Measurements from ENCODE around the gene OTUD7B.
"Not testable (repeated sequence)": the region's sequence is repeated elsewhere in the genome, so short reads cannot be mapped to it uniquely, and the experiment has no call there.

OTUD7B gene

GRCh38 chr1:150010393-150011115 is at the start of gene OTUD7B:
TSS of gene OTUD7B (minus strand) at chr1:150010726. CDS start at chr1:149977510, 33,216 bp downstream.
- peak; percentile 60 for DNase-seq

DNA sequence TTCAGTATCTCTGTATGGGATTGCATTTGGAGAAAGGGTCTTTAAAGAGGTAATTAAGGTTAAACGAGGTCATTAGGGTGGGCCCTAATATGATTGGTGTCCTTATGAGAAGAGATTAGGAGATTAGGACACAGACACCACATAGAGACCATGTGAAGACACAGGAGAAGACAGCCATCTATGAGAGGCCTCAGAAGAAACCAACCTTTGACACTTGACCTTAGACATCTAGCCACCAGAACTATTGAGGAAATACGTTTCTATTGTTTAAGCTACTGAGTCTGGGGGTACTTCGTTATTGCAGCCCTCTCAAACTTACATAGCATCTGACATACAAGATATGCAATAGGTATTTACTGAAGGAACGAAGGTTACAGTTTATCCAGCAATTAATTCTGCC is 49.7 kb upstream of the OTUD7B start:
- no peak for DNase-seq

GRCh38 chr1:150056407-150056806 is 45.9 kb upstream of the OTUD7B start:
- DNase-seq, result no peak

- not testable (repeated sequence) for DNase-seq
Measured at GRCh38 chr1:150055507-150055906, 45.0 kb upstream of the OTUD7B start.

DNA sequence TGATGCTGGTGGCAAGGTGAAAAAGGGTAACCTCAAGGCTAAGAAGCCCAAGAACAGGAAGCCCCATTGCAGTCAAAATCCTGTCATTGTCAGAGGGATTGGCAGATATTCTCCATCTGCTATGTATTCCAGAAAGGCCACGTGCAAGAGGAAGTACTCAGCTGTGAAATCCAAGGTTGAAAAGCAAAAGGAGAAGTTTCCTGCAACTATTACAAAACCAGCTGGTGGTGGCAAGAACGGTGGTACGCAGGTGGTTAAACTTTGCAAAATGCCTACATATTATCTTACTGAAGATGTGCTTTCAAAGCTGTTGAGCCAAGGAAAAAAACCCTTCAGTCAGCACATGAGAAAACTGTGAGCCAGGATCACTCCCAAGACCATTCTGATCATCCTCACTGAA is 43.4 kb upstream of the OTUD7B start:
- no peak for DNase-seq

DNA sequence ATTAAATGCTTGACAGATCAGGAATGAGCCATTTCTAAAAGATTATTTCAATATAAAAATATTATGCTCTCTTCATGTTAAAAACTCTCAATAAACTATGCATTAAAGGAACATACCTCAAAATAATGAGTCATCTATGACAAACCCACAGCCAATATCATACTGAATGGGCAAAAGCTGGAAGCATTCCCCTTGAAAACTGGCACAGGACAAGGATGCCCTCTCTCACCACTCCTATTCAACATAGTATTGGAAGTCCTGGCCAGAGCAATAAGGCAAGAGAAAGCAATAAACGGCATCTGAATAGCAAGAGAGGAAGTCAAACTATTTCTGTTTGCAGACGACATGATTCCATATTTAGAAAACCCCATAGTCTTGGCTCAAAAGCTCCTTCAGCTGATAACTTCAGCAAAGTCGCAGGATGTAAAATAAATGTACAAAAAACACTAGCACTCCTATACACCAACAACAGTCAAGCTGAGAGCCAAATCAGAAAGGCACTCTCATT is 41.4 kb upstream of the OTUD7B start:
- DNase-seq, result not testable (repeated sequence)

DNA sequence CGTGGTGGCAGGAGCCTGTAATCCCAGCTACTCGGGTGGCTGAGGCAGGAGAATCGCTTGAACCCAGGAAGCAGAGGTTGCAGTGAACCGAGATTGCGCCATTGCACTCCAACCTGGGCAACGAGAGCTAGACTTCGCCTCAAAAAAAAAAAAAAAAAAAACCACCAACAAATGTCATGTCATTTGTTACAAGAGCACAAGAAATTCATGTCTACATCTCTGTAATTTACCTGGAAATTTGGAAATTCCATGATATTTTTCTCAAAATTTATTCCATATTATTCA is 40.5 kb upstream of the OTUD7B start:
- no peak for DNase-seq

DNA sequence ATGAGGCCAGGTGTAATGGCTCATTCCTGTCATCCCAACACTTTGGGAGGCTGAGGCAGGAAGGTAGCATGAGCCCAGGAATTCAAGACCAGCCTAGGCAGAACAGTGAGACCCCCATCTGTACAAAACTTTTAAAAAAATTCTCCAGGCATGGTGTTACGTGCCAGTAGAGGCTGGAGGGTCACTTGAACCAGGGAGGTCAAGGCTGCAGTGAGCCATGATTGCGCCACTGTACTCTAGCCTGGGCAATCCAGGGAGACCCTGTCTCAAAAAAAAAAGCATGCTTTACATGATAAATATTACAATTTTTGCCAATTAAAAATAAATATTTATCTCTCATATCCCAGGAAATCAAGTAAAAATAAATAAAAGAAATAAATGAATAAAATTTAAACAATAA is 39.4 kb upstream of the OTUD7B start:
- no peak for DNase-seq

DNA sequence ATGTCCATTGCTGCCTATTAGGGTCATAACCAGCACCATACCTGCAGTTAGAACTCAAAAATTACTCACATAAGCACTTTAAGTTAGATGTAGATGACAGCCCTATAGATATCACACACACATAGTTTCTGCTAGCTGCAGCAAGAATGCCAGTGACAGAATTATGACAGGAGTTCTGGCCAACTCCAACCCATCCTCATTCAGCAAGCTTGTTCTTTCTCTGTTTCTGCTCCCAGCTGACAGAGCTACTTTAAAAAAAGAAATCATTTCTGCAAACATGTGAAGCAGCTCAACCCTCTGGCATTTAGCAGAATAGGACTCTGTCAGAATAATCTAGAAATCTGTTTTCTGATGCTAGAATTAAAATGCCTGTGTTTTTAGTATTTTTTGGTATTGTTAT is 23.8 kb upstream of the OTUD7B start:
- DNase-seq, result no peak

DNA sequence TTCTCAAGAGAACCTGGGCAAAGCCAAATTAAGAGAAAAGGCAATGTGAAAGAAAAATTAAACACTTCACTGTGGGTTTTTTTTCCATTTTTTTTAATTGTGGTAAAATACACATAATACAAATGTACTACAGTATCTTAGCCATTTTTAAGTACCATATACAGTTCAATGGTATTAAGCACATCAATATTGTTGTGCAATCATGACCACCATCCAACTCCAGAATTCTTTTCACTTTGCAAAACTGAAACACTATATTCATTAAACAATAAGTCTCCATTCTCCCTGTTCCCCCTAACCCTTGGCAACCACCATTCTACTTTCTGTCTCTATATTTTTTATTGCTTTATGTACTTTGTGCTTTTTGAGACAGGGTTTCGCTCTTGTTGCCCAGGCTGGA is 17.8 kb upstream of the OTUD7B start:
- DNase-seq, result no peak

DNA sequence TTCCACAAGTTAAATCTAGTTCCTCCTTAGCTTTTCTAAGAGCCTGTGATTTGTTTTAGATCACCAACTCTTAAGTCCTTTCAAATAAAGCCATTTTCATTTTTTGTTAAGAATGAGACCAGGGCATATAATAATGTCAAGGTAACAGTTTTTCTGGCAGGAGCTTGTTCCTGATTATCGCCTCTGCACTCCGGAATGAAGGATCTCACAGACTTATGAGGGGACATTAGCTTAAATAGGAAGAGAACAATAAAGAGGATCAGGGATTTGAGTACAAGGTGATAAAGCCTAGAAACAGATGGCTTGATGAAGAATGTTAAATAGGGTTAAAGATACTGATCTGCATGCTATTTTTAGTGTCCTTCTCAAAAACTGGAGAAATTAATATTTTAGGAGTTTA is 13.6 kb upstream of the OTUD7B start:
- DNase-seq, result no peak

- DNase-seq, result no peak
Measured at GRCh38 chr1:150022357-150022756, 11.8 kb upstream of the OTUD7B start.

- DNase-seq, result no peak
Measured at GRCh38 chr1:150021191-150021694, 10.7 kb upstream of the OTUD7B start.

- no peak for DNase-seq
Measured at GRCh38 chr1:150020711-150021110, 10.2 kb upstream of the OTUD7B start.

DNA sequence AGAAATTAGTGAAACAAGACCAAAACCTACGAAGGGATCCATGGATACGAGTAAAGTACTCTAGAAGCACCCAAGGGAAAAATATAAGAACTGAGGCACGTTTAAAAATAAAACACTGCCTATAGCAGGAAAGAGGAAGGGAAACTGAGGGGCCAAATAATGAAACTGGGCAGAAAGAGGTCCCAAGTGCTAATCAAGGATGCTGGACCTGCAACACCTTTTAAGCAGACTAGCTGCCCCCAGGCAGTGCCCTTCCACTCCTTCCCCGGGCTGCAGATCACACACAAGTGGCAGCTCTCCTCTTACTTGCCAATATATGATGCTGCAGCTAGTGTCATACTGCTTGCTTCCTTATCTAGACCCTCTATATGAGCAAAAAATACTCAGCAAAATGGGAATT is 7.6 kb upstream of the OTUD7B start:
- DNase-seq, result no peak

DNA sequence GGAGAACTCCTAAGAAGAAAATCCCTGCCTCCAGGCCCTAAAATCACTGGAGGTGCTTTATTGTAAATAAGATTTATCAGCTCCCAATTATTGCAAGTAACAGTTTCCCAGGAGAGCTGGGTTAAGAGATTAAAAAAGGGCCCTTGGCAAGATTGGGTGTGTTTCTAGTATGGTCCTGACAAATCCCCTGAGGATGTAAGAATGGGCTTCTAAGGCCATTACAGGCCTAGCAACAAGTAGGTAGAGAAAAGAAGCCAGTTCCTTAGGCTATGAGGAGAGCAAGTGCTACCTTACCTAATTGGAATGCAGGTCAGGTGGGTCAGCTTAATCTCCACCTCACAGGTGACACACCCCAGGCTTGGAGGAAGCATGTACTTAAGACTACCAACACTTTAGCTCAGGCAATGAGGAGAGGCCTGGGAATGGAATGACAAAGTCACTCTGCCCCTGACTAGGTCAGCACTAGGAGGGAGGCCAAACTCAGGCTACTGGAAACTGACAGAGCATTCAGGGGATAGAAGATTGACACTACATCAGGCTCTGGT is 6.8 kb upstream of the OTUD7B start:
- no peak for DNase-seq

DNA sequence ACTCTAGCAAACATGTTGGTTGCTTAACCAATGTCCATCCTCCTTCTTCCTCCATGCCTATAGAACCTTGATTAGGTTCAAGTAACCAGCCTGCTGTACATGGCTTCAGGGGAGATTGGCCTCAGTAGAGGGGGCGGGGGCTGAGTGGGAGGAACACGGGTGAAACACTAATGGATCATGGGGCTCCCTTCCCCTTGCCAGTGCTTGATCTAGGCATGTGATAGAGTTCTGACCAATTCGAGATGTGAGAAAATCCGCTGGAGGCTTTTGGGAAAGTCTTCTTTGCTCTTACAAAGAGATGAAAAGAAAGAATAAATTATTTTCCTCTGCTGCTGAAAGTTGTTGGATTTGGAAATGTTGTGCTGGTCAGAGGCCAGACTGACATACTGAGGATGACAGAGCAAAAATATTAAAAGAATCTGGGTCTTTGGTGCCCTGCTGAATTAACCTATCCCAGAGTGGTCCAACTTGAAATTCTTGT is 5.2 kb upstream of the OTUD7B start:
- no peak for DNase-seq

DNA sequence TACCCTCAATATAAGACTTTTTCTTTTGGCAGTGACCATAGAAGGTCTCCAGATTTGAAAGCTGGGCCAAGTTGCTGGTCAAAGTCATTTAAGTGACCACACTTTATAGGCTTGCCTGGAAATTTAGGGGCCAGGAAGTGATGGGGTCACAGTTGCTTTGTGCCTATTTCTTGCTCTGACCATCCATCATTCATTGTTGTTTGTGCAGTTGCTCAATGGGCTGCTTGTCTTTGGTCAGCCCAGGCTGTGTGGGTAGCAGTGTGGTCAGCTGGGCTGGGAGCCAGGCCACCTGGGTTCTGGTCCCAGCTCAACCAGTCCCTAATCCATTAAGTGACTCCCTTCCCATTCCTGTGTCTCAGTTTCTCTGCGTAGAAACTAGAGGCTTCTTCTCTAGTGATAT is 2.1 kb upstream of the OTUD7B start:
- no peak for DNase-seq

GRCh38 chr1:150009604-150010392 is 728 bp downstream of the OTUD7B start:
- peak; percentile 48 for DNase-seq

DNA sequence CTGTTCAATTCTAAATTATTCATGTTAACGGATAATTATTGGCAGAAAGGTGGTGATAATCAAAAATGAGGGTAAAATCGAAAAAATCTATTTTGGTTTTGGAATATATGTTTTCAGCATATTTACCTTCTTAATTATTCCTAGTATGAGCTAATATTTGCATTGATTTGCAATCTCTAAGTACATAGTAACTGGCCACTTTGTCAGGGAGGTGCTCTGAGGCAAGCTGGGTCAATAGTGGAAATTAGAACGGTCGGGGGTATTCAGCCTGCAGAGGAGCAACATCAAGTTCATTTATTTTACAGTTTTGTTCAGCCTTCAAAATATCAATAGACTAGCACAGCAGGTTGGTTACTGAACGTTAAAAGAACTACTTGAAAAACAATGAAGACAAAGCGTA is 1.8 kb downstream of the OTUD7B start:
- DNase-seq, result no peak

DNA sequence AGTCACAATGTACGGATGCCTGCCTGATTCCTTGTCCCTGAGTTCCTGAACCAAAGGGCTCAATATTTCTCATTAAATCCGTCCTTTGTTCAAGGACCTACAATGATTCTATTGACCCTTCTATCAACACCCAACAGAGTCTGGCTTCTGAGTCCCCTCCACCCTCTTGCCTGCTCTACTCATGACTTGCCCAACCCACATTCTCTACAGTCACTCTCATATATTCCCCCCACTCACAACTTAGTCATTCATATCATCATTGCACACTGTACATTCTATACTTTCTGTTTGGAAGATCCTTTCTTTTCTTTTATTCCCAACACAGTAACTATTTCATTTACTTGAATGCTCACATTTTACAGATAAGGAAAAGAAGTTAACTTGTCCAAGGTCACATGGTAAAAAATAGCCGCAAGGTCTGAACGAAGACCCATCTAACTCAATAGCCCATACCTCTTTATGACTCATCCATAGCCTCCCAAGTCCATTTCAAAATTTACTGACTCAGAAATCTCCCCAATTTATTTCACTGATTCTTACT is 3.6 kb downstream of the OTUD7B start:
- DNase-seq, result no peak

- no peak for DNase-seq
Measured at GRCh38 chr1:150005606-150006005, 4.9 kb downstream of the OTUD7B start.

- no peak for DNase-seq
Measured at GRCh38 chr1:150003801-150004200, 6.7 kb downstream of the OTUD7B start.

DNA sequence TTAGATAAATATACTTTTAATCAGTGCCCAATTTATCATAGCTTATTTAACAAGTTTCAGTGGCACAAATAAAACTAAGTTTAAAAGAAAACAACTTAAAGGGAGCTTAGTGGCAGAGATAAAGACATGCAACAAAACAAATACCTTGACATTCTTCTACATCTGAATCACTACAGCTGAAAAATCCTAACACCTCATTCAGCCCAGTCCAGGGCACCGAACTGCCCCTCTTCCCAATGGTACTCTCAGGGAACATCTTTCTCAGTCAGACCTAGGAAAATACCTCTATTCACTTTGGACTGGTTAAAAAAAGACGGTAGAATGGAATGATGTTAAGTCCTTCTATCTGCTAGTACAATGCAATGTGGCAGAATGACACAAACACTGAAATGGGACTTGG is 8.3 kb downstream of the OTUD7B start:
- DNase-seq, result no peak

Measured in activated T-cell treated with anti-CD3 and anti-CD28 coated beads for 4 hours (primary cell).